GM12892 (cell line): ENCODE data around the gene GOLGA3.

Experiments used
- POLR2A ChIP-seq: IDR thresholded peaks from 2 replicates; pipeline ENCODE4 v1.6.1; 2011; ENCODE audit warnings: low read depth, low read length, control low read depth
- POLR2AphosphoS5 ChIP-seq: IDR thresholded peaks from 2 replicates; pipeline ENCODE4 v1.6.1; 2011; ENCODE audit warnings: low read depth, low read length, control low read depth
- TAF1 ChIP-seq: IDR thresholded peaks from 2 replicates; pipeline ENCODE4 v1.6.1; 2011; ENCODE audit warnings: low read depth, mild to moderate bottlenecking, control low read depth, low read length, borderline replicate concordance

DNA sequence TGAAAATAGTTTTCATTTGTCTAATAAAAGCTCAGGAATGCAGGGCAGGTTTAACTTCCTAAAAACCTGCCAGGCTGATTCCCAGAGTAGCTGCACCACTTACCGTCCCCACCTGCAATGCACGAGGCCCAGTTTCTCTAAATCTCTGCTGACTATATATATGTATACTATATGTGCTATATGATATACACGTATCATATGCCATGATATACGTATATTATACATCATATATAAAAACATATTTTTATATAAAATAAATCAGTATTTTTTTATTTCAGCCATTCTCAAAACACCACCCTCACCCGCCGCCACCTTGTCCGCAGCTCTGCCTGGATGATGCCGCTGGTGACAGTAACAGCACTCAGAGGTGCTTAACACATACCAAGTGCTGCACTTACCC lies 69.3 kb downstream of the GOLGA3 start:
- TF ChIP-seq POLR2AphosphoS5 = no peak
- no peak for TF ChIP-seq POLR2A
- TF ChIP-seq TAF1 = no peak
